Panc1 (cell line): ENCODE measurements around the gene TNRC6A. TPM values are rescaled to one million over a fixed set of nuclear protein-coding genes. Genes with fewer than 3 reads are reported as not detected.

ENCODE experiments used
- ATAC-seq: fragments of 200-7000 bp; cut with Tn5 transposase; 2 replicates; pipeline ENCODE4 v1.9.1; 2020; ENCODE audit warnings: mild to moderate bottlenecking, moderate library complexity
- BruUV-seq: library from RNA; stranded (reverse); fragments of 400-500 nt; replicated peaks from 2 replicates; lab custom pipeline; 2021; lab: Mats Ljungman, UMichigan
- CTCF ChIA-PET: fragments of 300-600 bp; sonication (Branson Sonifier 250); formaldehyde crosslinking; loops from one replicate; lab custom pipeline; 2022; ENCODE audit warnings: antibody characterized with exemption; lab: Charles Lee
- POLR2A ChIA-PET: fragments of 300-600 bp; sonication (Branson Sonifier 250); formaldehyde crosslinking; loops from one replicate; lab custom pipeline; 2022; ENCODE audit warnings: antibody characterized with exemption; lab: Charles Lee
- DNase-seq: peaks from one replicate; pipeline ENCODE4 v3.0.0-alpha.2; 2010; ENCODE audit warnings: low read depth, low spot score
- H3K27ac ChIP-seq: 2 replicates; pipeline ENCODE4 v1.5.1; 2011; ENCODE audit warnings: mild to moderate bottlenecking, low read length, inconsistent platforms
- H3K27me3 ChIP-seq: fragments of 200-500 bp; sonication (Bioruptor generic); 2 replicates; pipeline ENCODE4 v1.6.0; 2014; ENCODE audit warnings: low read length, inconsistent platforms; ENCODE audit not compliant: control insufficient read depth, insufficient read depth
- H3K36me3 ChIP-seq: fragments of 200-500 bp; sonication (Bioruptor generic); 2 replicates; pipeline ENCODE4 v1.5.1; 2014; ENCODE audit warnings: inconsistent platforms, mild to moderate bottlenecking, low read length, moderate library complexity; ENCODE audit not compliant: control insufficient read depth, insufficient read depth
- H3K4me1 ChIP-seq: 2 replicates; pipeline ENCODE4 v1.5.1; 2011; ENCODE audit warnings: inconsistent platforms, mild to moderate bottlenecking, low read length, moderate library complexity; ENCODE audit not compliant: control insufficient read depth, insufficient read depth
- H3K4me3 ChIP-seq, 2 experiments: 2 replicates each; pipeline ENCODE4 v1.5.1; 2011 to 2012; ENCODE audit warnings: low read depth in 2 of 2, low read length in 2 of 2, mild to moderate bottlenecking in 2 of 2, inconsistent platforms in 1 of 2, moderate library complexity in 1 of 2
- H3K9me3 ChIP-seq: fragments of 200-500 bp; sonication (Bioruptor generic); 2 replicates; pipeline ENCODE4 v1.5.1; 2014; ENCODE audit warnings: low read depth, mild to moderate bottlenecking, inconsistent platforms, low read length, moderate library complexity; ENCODE audit not compliant: control insufficient read depth, insufficient read depth
- CTCF ChIP-seq: fragments of 450-650 bp; IDR thresholded peaks from 2 replicates; pipeline ENCODE4 v1.5.1; 2017; ENCODE audit warnings: mild to moderate bottlenecking
- POLR2AphosphoS5 ChIP-seq: IDR thresholded peaks from 2 replicates; pipeline ENCODE4 v1.6.1; 2012; ENCODE audit warnings: mild to moderate bottlenecking, low read depth, low read length, moderate library complexity
- REST ChIP-seq, 2 experiments: IDR thresholded peaks; 2 replicates each; pipeline ENCODE4 v1.6.1; 2011 to 2012; ENCODE audit warnings: low read depth in 2 of 2, control low read depth in 1 of 2, low read length in 1 of 2, mild to moderate bottlenecking in 1 of 2, moderate library complexity in 1 of 2; ENCODE audit not compliant: insufficient read depth in 1 of 2
- SIN3A ChIP-seq: IDR thresholded peaks from 2 replicates; pipeline ENCODE4 v1.6.1; 2012; ENCODE audit warnings: low read depth, mild to moderate bottlenecking, low read length, moderate library complexity, borderline replicate concordance; ENCODE audit not compliant: insufficient read depth
- TCF7L2 ChIP-seq: IDR thresholded peaks from 2 replicates; pipeline ENCODE4 v1.6.1; 2011; ENCODE audit warnings: mild to moderate bottlenecking, low read depth, low read length, inconsistent platforms
- in situ Hi-C: cut with HindIII; loops from 2 replicates; pipeline ENCODE4 v1.10.0; 2016; ENCODE audit warnings: low sequenced_read_pairs, low pct_unique_long_range_greater_than_20kb
- intact Hi-C: fragments of 100-400 bp; cut with micrococcal nuclease; formaldehyde crosslinking; loops from one replicate; pipeline ENCODE4 v1.10.0; 2022; ENCODE audit not compliant: unreplicated experiment
- total RNA-seq: library from RNA; stranded (reverse); gene quantifications from one replicate; pipeline ENCODE4 v1.2.1, GENCODE V29; 2021; ENCODE audit not compliant: unreplicated experiment

Gene TNRC6A
- total RNA-seq, 1 experiment from 2014 or later = 53.6 TPM

GRCh38 chr16:24774510-24774909, 45.1 kb downstream of the TNRC6A start:
- intact Hi-C loops = no loop called here
- no TSS peak for BruUV-seq
- Histone ChIP-seq H3K36me3 (peaks cover 30% of the 10 kb centered on the region), H3K9me3 (no peaks in the 10 kb centered on the region), H3K27ac (no peak overlapping the region), H3K4me1 (peaks cover 15% of the 10 kb centered on the region; the same call in 1 of the 2 replicates), H3K27me3 (no peaks in the 10 kb centered on the region), H3K4me3 (no peak overlapping the region)
- ChIA-PET CTCF (interaction anchor here (0.7 kb wide), 1 partner anchor 8 kb away, joined by 3 read pairs; no protein-coding TSS in a partner anchor), POLR2A (no interaction called here)
- no peak for ATAC-seq
- in situ Hi-C loops = no loop called here
- DNase-seq = no peak
- TF ChIP-seq SIN3A (no peak), CTCF (no peak), POLR2AphosphoS5 (no peak), REST (IDR thresholded peaks at IDR 0.05; ENCODE audit: insufficient read depth in 1 of 2, low read depth in 2 of 2, low read length in 1 of 2) (no peak), TCF7L2 (no peak)

GRCh38 chr16:24775455-24775854, 46.0 kb downstream of the TNRC6A start:
- no peak for DNase-seq
- POLR2A ChIA-PET = no interaction called here

More at GRCh38 chr16:24775455-24775854, 46.0 kb downstream of the TNRC6A start:
- no peak overlapping the region for H3K27ac ChIP-seq
- no peak for ATAC-seq
- CTCF ChIA-PET = no interaction called here
- no peaks in the 10 kb centered on the region for H3K9me3 ChIP-seq
- in situ Hi-C loops (no loop called here), intact Hi-C loops (no loop called here)
- H3K4me3 ChIP-seq = no peak overlapping the region
- H3K27me3 ChIP-seq = no peaks in the 10 kb centered on the region
- no peak for TF ChIP-seq REST (IDR thresholded peaks at IDR 0.05; ENCODE audit: insufficient read depth in 1 of 2, low read depth in 2 of 2, low read length in 1 of 2)
- no peak for TF ChIP-seq TCF7L2
- TF ChIP-seq CTCF = no peak
- TF ChIP-seq SIN3A = no peak
- no peak for TF ChIP-seq POLR2AphosphoS5
- no TSS peak for BruUV-seq
- H3K36me3 ChIP-seq = peaks cover 33% of the 10 kb centered on the region
- H3K4me1 ChIP-seq = peaks cover 15% of the 10 kb centered on the region; the same call in 1 of the 2 replicates
